Stimulated activated CD4-positive, alpha-beta T cell treated with anti-CD3 and anti-CD28 coated beads, Interleukin-4, amount 100 ng/mL, for 1 hour (primary cell): ENCODE results near the gene ISOC2.
"Not testable (repeated sequence)": the region's sequence is repeated elsewhere in the genome, so short reads cannot be mapped to it uniquely, and the experiment has no call there.

ENCODE experiments used
- DNase-seq: peaks from one replicate; pipeline ENCODE4 v3.0.0-alpha.2; 2020

Gene ISOC2

GRCh38 chr19:55461259-55461973 lies at the start of gene ISOC2:
Gene ISOC2, minus strand, starts transcription at chr19:55461642. Its CDS starts 5,156 bp downstream, at chr19:55456486.
- peak; percentile 100 for DNase-seq

GRCh38 chr19:55508120-55508519 lies 46.7 kb upstream of the ISOC2 start:
- DNase-seq = no peak

GRCh38 chr19:55504981-55505380 lies 43.5 kb upstream of the ISOC2 start:
- DNase-seq = no peak

- DNase-seq = no peak
Observed at GRCh38 chr19:55504252-55504603, 42.8 kb upstream of the ISOC2 start.

GRCh38 chr19:55503502-55504251 lies 42.2 kb upstream of the ISOC2 start:
- DNase-seq = peak; percentile 94

GRCh38 chr19:55503157-55503501 lies 41.7 kb upstream of the ISOC2 start:
- no peak for DNase-seq

- no peak for DNase-seq
Observed at GRCh38 chr19:55502197-55502952, 40.9 kb upstream of the ISOC2 start.

- DNase-seq = no peak
Observed at GRCh38 chr19:55500368-55500952, 39.0 kb upstream of the ISOC2 start.

GRCh38 chr19:55498246-55498840 lies 36.9 kb upstream of the ISOC2 start:
- DNase-seq = no peak

GRCh38 chr19:55497763-55498162 lies 36.3 kb upstream of the ISOC2 start:
- DNase-seq = no peak

- DNase-seq = not testable (repeated sequence)
Observed at GRCh38 chr19:55496820-55497219, 35.4 kb upstream of the ISOC2 start.

- no peak for DNase-seq
Observed at GRCh38 chr19:55495646-55496349, 34.4 kb upstream of the ISOC2 start.

GRCh38 chr19:55494172-55494761 lies 32.8 kb upstream of the ISOC2 start:
- DNase-seq = no peak

GRCh38 chr19:55493645-55494171 lies 32.3 kb upstream of the ISOC2 start:
- DNase-seq = no peak

GRCh38 chr19:55493052-55493644 lies 31.7 kb upstream of the ISOC2 start:
- no peak for DNase-seq

GRCh38 chr19:55492362-55492944 lies 31.0 kb upstream of the ISOC2 start:
- DNase-seq = no peak

- no peak for DNase-seq
Observed at GRCh38 chr19:55491546-55492360, 30.3 kb upstream of the ISOC2 start.

GRCh38 chr19:55490478-55491432 lies 29.3 kb upstream of the ISOC2 start:
- DNase-seq = no peak
